CD4-positive, alpha-beta T cell treated with Interleukin-17A for 4 hours (primary cell): ENCODE measurements around the gene TMPRSS7.

Experiments
- DNase-seq: peaks from one replicate; pipeline ENCODE4 v3.0.0-alpha.2; 2020; ENCODE audit warnings: mixed read lengths

TMPRSS7 gene, protein sequence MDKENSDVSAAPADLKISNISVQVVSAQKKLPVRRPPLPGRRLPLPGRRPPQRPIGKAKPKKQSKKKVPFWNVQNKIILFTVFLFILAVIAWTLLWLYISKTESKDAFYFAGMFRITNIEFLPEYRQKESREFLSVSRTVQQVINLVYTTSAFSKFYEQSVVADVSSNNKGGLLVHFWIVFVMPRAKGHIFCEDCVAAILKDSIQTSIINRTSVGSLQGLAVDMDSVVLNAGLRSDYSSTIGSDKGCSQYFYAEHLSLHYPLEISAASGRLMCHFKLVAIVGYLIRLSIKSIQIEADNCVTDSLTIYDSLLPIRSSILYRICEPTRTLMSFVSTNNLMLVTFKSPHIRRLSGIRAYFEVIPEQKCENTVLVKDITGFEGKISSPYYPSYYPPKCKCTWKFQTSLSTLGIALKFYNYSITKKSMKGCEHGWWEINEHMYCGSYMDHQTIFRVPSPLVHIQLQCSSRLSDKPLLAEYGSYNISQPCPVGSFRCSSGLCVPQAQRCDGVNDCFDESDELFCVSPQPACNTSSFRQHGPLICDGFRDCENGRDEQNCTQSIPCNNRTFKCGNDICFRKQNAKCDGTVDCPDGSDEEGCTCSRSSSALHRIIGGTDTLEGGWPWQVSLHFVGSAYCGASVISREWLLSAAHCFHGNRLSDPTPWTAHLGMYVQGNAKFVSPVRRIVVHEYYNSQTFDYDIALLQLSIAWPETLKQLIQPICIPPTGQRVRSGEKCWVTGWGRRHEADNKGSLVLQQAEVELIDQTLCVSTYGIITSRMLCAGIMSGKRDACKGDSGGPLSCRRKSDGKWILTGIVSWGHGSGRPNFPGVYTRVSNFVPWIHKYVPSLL

DNA sequence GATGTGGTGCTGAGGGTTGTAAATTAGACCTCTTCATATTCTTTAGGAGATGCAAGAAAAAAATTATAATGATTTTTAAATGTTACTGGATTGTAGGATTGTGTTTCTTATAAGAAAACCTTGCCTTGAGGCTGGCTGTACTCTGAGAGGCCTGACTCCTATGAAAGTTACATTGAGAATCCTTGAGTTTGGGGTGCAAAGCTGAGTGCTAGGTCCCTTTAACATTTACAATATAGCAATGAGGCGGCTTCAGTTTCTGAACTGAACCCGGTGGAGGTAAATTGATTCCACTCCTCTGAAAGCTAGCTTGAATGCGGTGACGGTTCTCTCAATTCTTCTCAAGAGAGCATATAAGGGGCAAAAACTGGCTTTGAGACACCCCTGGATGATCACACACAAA lies at the start of gene TMPRSS7:
Gene TMPRSS7 (plus strand): TSS at position 301 of the 400 bp plus-strand sequence. CDS start 110 bp downstream, outside the sequence.
- DNase-seq: no peak

DNA sequence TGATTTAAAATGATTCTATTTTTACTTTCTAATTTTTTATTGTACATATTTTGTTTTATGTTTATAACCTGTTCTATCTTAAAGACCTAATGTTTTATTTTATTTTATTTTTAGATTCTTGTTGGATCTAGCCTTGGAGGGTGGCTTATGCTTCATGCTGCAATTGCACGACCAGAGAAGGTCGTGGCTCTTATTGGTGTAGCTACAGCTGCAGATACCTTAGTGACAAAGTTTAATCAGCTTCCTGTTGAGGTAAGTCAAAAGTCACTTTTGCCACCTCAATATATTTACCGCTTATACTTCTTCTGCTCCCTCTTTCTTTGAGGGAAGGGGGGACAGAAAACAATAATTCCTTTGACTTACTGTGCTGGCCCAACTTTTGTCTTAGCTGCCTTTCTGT lies 47.7 kb upstream of the TMPRSS7 start:
- DNase-seq: no peak

DNA sequence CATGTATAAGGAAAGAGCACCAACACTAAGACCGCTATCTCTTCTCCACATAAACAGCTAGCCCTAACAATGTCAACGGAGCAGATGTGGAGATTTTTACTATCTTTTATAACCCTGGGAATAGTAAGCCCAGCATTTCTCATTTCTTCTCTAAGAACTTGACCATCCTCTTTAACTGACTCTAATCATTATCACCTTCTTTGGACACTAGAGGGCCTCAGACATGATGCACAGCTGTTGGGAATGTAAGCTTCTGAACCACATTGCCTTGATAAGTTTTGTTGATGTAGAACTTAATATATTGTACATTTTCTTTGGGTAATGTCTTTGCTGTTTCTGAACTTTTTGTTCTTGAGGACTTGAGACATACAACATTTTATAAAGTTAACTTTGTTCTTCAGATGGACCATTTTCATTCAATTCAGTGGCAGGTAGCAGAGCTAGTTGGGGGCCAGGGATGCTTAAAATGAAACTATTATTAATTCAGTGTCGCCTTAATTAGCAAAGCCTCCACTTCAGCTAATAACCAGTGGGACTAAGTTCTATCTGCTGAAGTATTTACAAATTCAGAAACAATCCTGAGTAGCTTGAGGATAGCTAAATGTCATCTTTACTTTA lies 45.4 kb upstream of the TMPRSS7 start:
- DNase-seq: peak; percentile 18

DNA sequence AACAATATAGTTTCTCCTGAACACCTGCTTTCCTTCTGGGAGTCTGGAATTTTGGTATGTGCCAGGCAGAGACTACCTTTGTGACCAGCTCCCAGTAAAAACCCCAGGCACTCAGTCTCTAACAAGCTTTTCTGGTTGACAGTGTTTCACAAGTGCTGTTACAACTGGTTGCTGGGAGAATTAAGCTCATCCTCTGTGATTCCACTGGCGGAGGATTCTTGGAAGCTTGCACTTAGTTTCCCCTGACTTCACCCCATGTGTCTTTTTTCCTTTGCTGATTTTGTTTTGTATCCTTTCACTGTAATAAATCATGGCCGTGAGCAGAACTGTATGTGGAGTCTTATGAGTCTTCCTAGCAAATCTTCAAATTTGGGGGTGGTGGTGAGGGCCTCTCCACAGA lies 41.5 kb upstream of the TMPRSS7 start:
- no peak for DNase-seq

DNA sequence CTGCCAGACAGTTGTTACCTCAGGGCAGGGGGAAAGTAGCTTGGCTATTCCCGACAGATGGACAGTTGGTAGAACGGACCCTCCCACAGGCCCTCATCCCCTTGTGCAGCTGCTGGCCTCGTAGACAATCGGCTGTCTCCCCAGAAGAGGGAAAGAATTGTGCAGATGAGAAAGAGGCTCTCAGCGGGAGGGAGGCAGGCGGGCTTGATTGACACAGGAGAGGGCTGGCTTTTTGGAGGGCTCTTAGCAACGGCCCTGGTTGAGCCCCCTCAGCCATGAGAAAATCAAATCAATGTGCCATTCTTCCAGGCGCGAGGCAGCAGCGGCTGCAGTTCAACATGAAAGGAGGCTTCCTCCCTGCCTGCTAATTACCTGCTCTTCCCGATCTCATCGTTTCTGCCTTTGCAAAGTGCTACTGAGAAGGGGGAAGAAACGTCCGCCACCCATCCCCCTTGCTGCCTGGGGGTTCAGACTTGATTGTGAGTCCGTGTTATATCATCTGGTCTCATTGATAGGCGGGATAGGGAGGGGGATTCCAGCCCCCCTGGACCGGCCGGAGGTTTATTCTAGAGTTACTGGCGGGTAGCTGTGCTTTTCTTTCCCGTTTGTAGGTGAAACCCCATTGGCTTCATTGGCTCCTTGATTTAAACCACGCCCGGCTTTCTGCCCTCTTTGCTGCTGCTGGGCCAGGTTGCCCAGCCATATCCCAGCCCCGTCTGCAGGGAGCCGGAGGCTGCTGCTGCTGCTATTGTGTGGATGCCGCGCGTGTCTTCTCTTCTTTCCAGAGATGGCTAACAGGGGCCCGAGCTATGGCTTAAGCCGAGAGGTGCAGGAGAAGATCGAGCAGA lies 35.7 kb upstream of the TMPRSS7 start, which contains the start of gene TAGLN3:
Gene TAGLN3 (plus strand): TSS at position 287 of the 848 bp plus-strand sequence. CDS start 501 bp downstream, at position 788.
- DNase-seq: peak; percentile 31

DNA sequence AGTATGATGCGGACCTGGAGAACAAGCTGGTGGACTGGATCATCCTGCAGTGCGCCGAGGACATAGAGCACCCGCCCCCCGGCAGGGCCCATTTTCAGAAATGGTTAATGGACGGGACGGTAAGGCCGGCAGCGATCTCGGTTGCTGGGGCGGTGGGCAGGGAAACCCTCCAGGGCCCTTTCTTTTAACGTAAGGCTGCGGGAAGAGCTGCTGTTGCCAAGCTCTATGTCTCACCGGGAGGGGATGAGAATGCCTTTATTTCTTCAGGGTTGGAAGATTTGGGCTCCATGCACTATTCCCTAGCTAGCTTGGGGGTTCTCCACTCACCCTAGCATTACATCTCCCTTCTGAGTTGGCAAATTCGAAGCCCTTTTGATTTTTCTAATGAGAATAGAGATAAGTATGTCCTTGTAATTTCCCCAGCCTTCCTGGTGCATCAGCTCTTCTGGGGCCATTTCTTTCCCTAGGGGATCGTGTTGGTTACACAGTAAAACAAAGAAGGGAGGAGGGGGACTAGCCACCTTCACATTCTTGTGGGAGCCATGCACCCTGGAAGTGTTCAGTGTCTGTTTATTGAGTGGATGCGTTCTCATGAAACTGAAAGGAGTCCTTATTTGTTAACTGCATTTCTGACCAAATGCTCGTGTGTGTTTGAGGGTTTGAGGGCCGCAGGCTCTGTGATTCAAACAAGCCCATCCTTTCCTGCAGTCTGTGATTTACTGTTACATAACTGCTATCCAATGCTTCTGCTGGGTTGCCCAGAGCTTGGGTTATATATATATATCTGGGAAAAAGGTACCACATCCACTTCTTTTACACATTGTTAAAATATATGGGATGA lies 34.8 kb upstream of the TMPRSS7 start:
- no peak for DNase-seq

DNA sequence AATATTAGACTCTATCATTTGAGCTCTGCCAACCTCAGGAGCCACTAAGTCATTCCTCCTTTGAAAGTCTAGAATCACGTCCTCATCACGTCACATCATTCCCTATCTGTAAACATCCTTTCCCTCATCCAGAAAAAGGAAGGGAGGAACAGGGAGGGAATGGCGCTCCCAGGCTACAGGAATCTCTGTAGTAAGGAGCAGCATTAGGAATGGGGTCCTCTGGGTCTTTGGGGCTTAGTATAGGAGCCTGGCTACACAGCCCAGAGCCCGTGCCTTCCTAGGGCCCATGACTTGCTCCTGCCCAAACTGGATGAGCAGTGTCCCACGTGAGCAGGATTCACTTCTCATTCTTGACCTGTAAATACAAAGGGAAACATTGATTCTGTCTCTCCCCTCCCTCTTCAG lies 34.2 kb upstream of the TMPRSS7 start:
- DNase-seq: no peak

DNA sequence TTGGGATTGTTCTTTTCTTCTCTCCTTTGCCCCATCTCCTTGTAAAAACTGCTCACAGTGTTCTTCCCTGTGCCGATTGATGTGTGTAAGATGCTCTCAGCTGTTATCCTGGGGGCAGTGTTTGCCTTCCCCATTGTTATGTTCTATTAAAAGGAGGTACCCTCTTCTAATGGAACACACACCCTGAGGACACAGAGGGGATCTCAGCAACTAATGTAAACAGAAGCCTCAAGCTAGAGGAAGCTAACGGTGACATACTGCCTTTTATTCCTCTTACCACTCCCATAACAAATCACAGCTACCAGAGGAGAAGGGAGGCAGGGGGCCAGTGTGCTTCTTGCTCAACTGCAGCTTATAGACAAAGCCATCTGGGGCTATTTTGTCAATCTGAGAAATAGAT lies 33.6 kb upstream of the TMPRSS7 start:
- no peak for DNase-seq

DNA sequence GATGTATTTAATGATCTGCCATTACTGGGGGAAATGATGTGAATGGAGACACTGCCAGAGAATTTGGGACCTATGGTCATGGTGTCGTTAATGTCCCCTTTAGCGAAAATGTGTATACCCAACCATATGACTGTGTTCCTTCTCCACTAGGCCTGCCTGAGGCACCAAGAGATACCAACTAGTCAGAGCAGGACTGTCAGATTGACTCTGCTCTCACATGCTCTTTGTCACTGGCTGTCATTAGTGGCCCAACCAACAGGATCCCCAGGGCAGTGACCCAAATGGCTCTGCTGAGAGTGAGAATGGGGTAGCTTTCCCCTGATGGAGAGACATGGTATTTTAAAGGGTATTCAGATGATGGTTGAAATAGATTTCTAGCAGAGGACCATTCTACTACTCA lies 33.0 kb upstream of the TMPRSS7 start:
- DNase-seq: no peak

DNA sequence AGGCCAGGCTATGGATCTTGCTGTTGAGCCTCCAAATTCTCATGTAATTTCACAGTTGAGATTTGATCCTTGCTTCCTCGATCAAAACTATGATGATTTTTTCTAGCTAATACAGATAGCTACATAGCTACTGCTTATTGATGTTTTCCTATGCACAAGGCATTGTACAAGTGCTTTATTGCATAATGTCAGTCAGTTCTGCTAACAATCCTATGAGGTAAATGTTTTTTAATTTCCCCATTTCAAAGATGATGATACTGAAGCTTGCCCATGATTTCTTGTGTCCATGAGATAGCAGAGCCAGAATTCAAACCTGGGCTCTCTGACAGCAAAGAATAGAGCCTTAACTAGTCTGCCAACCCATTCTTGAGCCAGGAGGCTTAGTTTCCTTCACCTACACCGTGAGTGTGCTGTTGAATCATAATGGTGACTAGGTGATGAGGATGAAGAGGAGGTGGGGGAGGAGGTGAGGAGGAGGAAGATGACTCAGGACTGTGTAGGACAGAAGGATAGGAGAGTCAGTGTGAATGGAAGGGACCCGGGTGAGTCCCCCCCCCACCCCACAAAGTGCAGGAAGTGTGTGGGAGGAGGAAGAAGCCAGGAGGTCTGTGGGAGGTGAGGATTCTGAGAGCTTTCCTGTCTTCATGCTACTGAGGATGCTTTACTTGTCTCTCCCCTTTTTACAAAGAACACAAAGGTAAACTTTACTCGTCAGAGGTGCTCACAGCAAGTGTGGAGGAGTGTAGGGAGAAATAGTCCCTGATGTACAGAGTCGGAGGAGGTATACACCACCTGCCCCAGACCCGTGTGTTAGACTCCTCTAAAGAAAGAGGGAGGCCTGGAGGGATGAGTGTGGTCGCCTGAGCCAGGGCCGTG lies 32.2 kb upstream of the TMPRSS7 start:
- peak; percentile 61 for DNase-seq

DNA sequence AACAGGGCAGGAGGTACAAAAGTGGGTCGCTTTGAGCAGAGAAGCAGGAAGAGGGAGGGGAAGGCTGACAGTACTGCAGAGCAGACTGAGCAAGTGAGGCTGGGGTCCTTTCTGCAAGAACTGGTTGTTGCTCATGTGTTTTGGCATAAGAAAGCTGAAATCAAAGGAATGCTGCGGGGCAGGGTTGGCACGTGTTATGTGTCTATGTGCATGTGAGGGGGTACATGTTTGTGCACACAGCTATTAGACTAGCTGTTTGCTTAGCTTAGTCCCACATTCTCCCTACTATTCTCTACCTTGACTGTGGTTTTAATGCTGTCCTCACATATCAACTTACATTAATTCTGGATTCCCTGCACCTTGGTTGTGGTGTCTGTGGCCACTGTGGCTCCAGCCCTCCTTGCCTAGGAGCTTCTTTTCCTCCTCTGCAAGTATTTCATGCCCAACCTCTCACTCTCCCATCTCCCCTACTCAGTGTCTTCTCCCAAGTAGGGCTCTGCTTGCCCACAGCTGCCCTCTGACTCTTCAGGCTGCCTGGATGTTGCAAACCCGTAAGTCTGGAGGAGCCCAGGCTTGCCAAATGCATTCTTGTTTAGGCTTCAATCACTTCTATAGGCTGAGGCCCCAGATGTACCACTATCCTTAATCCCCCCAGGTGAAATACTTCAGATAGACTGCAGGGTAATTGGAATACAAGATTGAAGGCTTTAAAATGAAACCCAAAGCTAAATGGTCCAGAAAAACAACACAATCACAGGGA lies 31.0 kb upstream of the TMPRSS7 start:
- no peak for DNase-seq

DNA sequence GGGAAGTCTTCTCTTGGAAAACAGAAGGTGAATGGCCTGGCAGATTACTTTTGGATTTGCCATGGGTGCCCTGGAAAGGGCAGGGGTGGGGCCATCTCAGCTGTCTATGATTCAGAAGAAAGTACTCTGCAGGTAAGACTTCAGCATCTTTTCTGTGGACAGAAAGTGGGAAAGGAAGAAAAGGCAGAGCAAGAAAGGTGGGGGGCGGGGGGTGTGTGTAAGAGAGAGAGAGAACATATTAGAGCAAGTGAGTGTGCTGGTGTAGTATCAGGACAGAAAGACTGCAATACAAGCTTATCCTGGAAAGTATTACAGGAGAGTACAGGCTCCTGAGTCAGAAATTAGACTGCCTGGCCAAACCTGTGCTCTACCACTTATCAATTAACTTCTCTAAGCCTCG lies 30.3 kb upstream of the TMPRSS7 start:
- no peak for DNase-seq

DNA sequence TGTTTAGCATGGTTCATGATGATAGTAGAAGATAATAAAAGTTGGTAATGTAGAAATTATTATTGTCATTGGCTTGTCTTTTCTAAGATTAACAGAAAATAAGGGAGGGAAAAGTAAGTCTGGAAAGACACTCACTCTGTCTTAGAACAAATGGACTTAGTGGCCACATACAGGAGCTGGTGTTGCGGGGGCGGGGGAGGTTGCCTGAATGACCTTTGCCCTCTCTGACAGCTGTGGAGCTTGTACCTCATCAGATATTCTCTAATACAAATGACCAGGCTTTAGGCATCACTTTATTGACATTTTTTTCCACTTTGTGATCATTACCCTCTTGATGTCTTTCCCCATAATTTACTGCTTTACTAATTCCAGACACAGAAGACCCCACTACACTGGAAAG lies 29.9 kb upstream of the TMPRSS7 start:
- DNase-seq: no peak

DNA sequence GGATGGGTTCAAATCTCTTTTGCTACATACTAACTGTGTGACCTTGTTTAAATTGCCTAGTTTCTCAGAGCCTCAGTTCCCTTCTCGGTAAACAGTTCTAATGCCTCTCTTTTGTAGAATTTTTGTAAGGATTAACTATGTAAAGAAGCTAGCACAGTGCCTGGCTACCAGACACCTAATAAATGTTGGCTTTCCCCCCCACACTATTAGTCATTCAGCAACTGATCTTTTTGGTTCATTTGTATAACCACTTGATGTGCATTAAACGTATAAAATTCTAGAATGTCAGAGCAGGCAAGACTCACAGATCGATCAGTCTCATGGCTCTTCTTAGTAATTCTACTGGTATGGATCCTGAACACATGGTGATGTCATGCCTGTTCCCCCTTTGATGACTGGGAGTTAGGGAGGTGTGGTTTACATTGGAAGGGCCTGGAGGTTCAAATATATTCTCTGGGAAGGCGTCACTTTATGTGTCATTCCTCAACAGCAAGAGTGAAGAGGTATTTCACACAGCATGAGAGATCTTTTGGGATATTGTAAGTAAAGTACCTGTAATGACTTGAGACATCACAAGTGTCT lies 29.4 kb upstream of the TMPRSS7 start:
- no peak for DNase-seq

DNA sequence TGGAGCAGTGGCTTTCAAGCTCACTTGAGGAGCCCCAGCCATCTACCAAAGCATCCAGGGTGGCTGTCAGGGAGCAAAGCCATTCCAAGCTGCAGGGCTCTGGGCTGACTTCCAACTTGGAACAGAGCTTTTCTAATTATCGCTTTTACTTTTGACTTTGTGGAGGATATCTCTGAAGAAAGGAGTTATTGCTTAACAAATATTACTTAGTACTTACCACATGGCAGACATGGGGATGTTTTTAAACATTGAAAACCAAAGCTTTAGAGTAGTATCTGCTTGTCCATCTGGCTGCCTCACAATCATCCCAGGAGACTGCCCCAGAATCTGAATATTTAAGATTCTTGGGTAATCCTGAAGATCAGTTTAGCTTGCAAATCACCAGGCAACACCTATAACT lies 26.9 kb upstream of the TMPRSS7 start:
- DNase-seq: no peak

DNA sequence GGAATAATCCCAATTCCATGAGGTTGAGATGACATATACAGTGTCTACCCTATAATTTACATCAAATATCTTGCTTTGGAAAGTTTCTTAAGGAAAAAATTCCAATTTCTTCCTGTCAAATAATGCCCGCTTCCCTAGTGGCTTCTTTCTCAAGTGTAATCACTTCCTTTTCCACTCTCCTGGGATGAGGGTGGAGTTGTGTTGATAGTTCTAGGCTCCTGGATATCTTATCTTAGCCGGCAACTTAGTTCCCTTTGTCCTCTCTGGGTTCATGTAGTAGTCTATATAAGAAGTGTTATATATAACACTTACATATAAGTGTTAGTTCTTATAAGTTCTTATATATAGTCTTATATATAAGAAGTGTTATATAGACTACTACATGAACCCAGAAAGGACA lies 24.9 kb upstream of the TMPRSS7 start:
- DNase-seq: no peak

DNA sequence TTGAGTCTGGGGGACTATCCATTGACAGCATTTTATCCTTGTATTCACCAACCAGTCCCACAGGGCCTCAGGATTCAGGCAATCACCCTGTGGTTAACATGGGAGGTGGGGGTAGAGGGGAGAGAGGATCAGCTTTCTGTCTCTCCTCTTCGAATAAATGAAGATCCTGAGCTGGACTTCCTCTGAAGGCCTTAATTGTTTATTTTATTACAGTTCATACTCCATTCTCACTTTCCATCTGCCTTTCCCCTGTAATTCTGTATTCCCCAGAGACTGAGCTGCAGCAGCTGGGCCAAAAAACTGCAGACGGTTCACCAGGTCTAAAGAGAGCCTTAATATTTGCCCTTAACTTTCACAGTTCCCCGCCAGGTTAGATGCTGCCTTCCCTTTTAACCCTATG lies 23.9 kb upstream of the TMPRSS7 start:
- DNase-seq: no peak

DNA sequence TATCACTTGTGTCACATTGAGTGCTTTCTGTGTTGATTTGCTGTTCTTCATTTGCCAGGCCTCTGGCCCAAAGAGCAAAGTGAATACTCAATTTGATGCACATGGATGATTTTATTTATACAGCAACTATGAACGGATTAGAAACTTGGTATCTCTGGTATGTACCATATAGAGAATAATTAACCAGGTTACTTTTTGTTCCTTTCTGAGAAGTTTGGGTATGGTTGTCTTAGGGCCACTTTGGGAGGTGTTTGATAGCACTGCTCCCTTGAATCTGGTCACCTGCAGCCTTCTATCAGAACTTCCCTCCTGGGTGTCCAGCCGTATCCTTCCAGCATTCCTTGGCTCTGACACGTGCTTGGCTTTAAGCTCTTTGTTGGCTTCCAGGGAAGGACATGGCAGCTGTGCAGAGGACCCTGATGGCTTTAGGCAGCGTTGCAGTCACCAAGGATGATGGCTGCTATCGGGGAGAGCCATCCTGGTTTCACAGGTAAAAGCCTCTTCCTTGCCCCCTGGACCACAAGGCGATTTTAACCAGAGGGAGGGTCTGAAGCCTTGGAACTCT lies 23.1 kb upstream of the TMPRSS7 start:
- no peak for DNase-seq
